LNCAP (cell line): ENCODE measurements around the gene LPCAT2.

Source experiments
- TF ChIP-seq, protein P1 (sequence below): fragments of 450-650 bp; IDR thresholded peaks from 2 replicates; pipeline ENCODE4 v1.5.1; 2017; ENCODE audit warnings: mild to moderate bottlenecking

LPCAT2 gene

DNA sequence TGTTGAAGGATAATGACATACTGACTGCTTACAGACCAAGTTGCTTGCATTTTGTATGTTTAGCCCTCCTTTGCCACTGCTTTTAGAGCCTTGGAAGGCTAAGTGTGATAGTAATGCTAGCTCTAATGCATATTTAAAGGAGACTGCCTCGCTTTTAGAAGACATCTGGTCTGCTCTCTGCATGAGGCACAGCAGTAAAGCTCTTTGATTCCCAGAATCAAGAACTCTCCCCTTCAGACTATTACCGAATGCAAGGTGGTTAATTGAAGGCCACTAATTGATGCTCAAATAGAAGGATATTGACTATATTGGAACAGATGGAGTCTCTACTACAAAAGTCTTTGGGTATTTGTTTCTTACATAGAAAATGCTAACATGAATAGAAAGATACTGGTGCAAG lies 76.8 kb downstream of the LPCAT2 start:
- TF ChIP-seq, protein P1, sequence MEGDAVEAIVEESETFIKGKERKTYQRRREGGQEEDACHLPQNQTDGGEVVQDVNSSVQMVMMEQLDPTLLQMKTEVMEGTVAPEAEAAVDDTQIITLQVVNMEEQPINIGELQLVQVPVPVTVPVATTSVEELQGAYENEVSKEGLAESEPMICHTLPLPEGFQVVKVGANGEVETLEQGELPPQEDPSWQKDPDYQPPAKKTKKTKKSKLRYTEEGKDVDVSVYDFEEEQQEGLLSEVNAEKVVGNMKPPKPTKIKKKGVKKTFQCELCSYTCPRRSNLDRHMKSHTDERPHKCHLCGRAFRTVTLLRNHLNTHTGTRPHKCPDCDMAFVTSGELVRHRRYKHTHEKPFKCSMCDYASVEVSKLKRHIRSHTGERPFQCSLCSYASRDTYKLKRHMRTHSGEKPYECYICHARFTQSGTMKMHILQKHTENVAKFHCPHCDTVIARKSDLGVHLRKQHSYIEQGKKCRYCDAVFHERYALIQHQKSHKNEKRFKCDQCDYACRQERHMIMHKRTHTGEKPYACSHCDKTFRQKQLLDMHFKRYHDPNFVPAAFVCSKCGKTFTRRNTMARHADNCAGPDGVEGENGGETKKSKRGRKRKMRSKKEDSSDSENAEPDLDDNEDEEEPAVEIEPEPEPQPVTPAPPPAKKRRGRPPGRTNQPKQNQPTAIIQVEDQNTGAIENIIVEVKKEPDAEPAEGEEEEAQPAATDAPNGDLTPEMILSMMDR, result no peak

DNA sequence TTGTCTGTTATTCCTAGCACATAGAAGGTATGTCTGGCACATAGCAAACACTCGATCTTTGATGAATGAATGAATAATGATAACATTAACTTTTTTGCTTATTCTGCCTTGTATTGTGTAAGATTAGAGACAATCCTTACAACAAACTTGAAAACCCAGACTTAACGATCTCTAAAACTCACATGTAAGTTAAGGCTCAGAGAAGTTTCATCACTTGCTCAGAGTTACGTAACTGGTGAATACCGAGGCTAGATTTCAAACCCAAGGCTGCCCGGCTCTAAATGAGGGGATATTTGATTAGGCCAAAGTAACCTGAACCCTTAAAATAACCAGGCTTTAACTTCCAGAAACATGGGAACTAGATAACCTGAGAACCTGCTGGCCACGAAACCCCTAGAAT lies 79.9 kb downstream of the LPCAT2 start:
- TF ChIP-seq, protein P1, result no peak

DNA sequence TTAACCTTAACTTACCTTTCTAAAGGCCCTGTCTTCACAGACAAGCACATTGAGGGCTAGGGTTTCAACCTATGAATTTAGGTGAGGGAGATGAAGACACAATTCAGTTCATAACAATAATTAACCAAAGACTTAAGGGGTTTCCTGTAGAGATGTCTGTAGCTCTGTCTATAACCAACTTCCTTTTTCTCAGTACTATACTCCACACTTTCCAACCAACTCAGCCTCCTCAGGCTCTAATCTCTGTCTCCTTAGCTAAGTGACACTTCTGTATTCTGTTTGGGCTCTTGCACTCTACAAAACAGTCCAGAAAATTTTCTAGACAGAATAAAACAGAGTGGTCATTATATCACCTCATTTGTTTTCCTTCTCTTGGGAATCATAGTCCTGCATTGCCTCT lies 83.4 kb downstream of the LPCAT2 start:
- TF ChIP-seq, protein P1, result no peak

DNA sequence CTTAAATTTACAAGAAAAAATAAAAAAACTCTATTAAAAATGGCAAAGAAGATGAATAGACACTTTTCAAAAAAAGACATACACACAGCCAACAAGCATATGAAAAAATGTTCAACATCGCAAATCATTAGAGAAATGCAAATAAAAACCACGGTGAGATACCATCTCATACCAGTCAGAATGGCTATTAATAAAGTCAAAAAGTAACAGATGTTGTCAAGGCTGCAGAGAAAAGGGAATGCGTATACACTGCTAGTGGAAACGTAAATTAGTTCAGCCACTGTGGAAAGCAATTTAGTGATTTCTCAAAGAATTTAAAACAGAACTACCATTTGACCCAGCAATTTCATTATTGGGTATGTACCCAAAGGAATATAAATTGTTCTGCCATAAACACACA lies 89.1 kb downstream of the LPCAT2 start:
- TF ChIP-seq, protein P1, result no peak

DNA sequence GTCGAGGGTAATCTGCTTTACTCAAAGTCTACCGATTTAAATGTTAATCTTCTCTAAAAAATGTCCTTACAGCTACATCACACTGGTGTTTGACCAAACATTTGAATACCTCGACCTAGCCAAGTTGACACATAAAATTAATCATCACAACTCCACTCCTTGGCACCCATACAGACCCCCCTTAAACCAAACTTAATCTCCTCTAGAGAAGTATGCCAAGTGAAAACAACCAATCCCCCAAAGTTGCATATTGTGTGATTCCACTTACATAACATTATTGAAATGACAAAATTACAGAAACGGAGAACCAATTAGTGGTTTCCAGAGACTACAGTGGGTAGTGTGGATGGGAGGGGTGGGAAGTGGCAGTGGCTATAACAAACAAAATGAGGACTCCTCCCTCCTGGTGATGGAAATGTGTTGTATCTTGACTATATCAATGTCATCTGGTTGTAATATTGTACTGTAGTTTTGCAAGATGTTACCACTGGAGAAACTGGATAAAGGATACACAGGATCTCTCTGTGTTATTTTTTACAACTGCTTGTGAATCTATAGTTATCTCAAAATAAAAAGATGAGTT lies 97.0 kb downstream of the LPCAT2 start:
- TF ChIP-seq, protein P1, result no peak

DNA sequence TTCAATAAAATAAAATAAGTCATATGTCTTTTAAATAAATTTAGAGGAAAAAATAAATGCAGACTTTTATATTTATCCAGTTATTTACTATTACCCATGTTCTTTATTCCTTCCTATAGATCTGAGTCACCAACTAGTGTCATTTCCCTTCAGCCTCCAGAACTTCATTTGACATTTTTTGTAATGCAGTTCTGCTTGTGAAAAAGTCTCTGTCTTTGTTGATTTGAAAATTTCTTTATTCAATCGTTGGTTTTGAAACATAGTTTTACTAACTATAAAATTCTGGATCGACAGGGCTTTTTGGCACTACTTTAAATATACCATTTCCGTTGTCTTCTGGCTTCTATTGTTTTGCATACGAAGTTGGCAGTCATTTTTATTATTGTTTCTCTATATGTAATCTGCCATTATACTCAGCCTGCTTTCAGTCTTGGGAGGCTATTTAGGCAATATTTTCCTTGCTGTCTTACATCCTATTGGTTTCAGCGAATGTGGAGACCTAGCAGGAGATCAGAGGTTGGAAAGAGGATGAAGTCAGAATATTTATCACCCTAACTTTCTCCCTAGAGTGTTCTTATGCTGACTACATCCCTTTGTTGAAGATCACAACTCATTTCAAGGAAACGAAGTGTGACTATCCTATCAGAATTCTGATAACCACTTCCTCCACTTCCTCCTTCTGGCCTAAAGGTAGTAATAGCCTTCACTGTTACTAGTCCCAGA lies 104.9 kb downstream of the LPCAT2 start:
- TF ChIP-seq, protein P1, result no peak

DNA sequence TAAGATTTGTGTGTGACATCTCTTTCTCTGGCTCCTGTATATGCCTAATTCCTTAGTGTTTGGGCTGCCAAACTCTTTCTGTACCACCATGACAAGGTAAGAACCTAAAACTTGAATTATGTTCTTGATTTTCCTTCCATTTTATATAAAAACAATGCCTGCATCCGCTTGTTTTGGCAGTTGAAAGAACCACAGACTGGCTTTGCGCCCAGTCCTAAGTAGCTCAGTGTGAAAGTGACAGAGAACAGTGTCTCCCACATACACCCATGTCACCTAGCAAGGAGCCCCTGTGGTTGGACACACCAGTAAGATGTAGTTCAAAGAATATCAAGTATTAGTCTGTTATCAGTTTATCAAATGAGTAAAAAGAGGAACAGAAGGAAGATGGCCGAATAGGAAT lies 106.2 kb downstream of the LPCAT2 start:
- TF ChIP-seq, protein P1, result no peak
